Measurements from ENCODE around the gene MORN1.

- no peak for TF ChIP-seq USF1 (IDR thresholded peaks at IDR 0.05)
- TF ChIP-seq RAD21 (IDR thresholded peaks at IDR 0.05; ENCODE audit: low read depth) = no peak
These were observed 119.3 kb downstream of the MORN1 start for GRCh38 chr1:2271841-2272655.
